ENCODE data around the gene NFKB2. TPM values are rescaled to one million over a fixed set of nuclear protein-coding genes. Genes with fewer than 3 reads are reported as not detected.

The NFKB2 gene
- total RNA-seq, 2 donors from 2014 or later: 28.7 to 45.2 TPM

DNA sequence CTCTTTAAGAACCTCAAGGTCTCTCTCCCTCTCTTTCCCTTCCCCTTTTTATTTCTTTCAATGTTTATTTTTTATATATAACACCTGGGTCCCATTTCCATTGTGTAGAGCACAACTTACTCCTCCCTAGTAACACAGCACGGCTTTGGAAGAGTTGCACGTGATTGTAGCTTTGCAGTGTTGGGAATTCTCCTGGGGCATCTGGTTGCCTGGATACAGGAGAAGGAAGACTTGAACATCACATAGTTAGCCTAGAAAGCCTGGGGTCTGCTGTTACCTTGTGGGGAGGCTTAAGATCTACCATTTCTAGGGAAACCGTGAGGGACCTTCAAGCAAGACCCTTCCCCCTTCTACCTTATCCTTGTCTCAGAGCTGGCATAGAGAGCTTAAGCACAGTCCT is 41.1 kb upstream of the NFKB2 start:
- H3K27me3 Mint-ChIP-seq (ENCODE audit: insufficient read depth): no peaks in the 10 kb centered on the region
- H3K27ac Mint-ChIP-seq: no peak overlapping the region
- H3K36me3 Mint-ChIP-seq (ENCODE audit: low read depth): peaks cover 17% of the 10 kb centered on the region
- H3K9me3 Mint-ChIP-seq: no peaks in the 10 kb centered on the region
- Histone ChIP-seq H3K36me3 (ENCODE audit: control insufficient read depth, insufficient read depth, low read length) (peaks cover 67% of the 10 kb centered on the region), H3K4me3 (ENCODE audit: low read length) (no peak overlapping the region), H3K9ac (ENCODE audit: extremely low read depth, low read length, poor library complexity, severe bottlenecking) (no peak overlapping the region), H3K9me3 (ENCODE audit: control insufficient read depth, low read length) (no peaks in the 10 kb centered on the region), H3K4me1 (ENCODE audit: control insufficient read depth, insufficient read depth, low read length) (no peaks in the 10 kb centered on the region), H3K27me3 (ENCODE audit: control insufficient read depth, insufficient read depth, low read length, poor library complexity, severe bottlenecking) (no peaks in the 10 kb centered on the region), H3K27ac (ENCODE audit: low read depth, low read length) (no peak overlapping the region)
- TF ChIP-seq, protein P1, sequence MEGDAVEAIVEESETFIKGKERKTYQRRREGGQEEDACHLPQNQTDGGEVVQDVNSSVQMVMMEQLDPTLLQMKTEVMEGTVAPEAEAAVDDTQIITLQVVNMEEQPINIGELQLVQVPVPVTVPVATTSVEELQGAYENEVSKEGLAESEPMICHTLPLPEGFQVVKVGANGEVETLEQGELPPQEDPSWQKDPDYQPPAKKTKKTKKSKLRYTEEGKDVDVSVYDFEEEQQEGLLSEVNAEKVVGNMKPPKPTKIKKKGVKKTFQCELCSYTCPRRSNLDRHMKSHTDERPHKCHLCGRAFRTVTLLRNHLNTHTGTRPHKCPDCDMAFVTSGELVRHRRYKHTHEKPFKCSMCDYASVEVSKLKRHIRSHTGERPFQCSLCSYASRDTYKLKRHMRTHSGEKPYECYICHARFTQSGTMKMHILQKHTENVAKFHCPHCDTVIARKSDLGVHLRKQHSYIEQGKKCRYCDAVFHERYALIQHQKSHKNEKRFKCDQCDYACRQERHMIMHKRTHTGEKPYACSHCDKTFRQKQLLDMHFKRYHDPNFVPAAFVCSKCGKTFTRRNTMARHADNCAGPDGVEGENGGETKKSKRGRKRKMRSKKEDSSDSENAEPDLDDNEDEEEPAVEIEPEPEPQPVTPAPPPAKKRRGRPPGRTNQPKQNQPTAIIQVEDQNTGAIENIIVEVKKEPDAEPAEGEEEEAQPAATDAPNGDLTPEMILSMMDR (conservative IDR thresholded peaks at IDR 0.05): no peak
- DNase-seq: no peak
- no peak overlapping the region for H3K4me3 Mint-ChIP-seq
- WGBS, 2 experiments (ENCODE audit: insufficient coverage in 1 of 2, insufficient read length in 1 of 2): 93% methylated on average over 3 of the region's 3 CpGs; no CpG with 5 or more reads in 1 of the 2 experiments
- H3K4me1 Mint-ChIP-seq: no peaks in the 10 kb centered on the region

DNA sequence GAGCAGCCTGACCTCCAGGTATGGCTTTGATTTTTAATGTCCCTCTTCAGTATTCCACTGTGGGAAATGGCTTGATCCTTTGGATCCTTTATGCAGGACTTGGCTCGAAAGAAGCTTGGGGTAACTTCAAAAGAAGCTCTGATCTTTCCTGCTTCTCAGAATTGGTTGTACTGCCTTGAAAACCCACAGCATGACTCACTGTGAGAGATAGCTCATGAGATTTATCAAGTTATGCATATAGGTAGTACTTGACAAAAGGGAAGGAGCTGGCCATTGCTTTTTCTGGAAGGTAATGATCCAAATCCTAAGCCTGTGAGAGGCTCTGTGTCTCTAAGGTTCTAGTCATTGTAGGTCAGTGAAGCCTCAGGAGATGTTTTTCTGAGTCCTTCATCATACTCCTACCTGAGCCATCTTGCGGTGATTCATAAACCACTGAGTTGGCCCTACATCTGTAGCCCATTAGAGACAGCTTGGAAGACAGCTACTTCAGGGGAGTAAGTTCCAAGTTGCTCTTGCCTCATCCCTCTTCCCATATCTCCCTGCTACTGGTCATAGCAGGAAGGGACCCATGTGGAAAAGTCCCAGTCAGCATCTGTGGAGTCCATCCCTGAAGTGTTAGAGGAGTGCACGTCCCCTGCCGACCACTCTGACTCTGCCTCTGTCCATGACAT is 36.7 kb upstream of the NFKB2 start:
- 89 to 96% methylated on average over 4 of the region's 4 CpGs for WGBS, 2 experiments (ENCODE audit: insufficient coverage in 1 of 2, insufficient read length in 1 of 2)
- H3K27ac ChIP-seq (ENCODE audit: low read depth, low read length): no peak overlapping the region
- H3K4me1 ChIP-seq (ENCODE audit: control insufficient read depth, insufficient read depth, low read length): no peaks in the 10 kb centered on the region
- Mint-ChIP-seq H3K27ac (no peak overlapping the region), H3K4me1 (no peaks in the 10 kb centered on the region), H3K36me3 (ENCODE audit: low read depth) (peaks cover 44% of the 10 kb centered on the region), H3K27me3 (ENCODE audit: insufficient read depth) (no peaks in the 10 kb centered on the region), H3K9me3 (no peaks in the 10 kb centered on the region), H3K4me3 (no peak overlapping the region)
- DNase-seq: no peak
- H3K4me3 ChIP-seq (ENCODE audit: low read length): no peak overlapping the region
- TF ChIP-seq, protein P1 (conservative IDR thresholded peaks at IDR 0.05): no peak
- H3K9ac ChIP-seq (ENCODE audit: extremely low read depth, low read length, poor library complexity, severe bottlenecking): no peak overlapping the region
- H3K9me3 ChIP-seq (ENCODE audit: control insufficient read depth, low read length): no peaks in the 10 kb centered on the region
- no peaks in the 10 kb centered on the region for H3K27me3 ChIP-seq (ENCODE audit: control insufficient read depth, insufficient read depth, low read length, poor library complexity, severe bottlenecking)
- H3K36me3 ChIP-seq (ENCODE audit: control insufficient read depth, insufficient read depth, low read length): peaks cover 84% of the 10 kb centered on the region

DNA sequence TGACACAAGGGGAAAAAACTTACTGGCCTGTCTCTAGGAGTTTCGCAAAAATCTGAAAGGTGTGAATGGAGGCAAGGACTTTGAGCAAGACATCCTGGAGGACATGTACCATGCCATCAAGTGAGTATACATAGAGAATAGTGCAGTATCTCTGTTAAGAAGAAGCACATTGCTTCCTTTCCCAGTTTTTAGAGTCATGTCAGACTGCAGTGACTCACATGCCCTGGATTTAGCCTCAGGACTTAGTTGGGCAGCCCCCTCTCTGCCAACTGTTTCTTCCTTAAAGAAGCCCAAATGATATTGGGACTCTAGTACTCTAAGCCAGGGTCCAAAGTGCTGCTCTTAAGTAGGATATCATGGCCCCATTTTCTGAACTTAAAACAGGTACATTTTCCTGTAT is 28.1 kb upstream of the NFKB2 start:
- H3K4me3 Mint-ChIP-seq: no peak overlapping the region
- no peaks in the 10 kb centered on the region for H3K9me3 ChIP-seq (ENCODE audit: control insufficient read depth, low read length)
- peaks cover 90% of the 10 kb centered on the region for H3K36me3 ChIP-seq (ENCODE audit: control insufficient read depth, insufficient read depth, low read length)
- H3K27ac ChIP-seq (ENCODE audit: low read depth, low read length): no peak overlapping the region
- no peaks in the 10 kb centered on the region for H3K27me3 Mint-ChIP-seq (ENCODE audit: insufficient read depth)
- no peaks in the 10 kb centered on the region for H3K4me1 Mint-ChIP-seq
- no peaks in the 10 kb centered on the region for H3K27me3 ChIP-seq (ENCODE audit: control insufficient read depth, insufficient read depth, low read length, poor library complexity, severe bottlenecking)
- no peak overlapping the region for H3K4me3 ChIP-seq (ENCODE audit: low read length)
- 88 to 100% methylated on average over 1 of the region's 1 CpG for WGBS, 2 experiments (ENCODE audit: insufficient coverage in 1 of 2, insufficient read length in 1 of 2)
- TF ChIP-seq, protein P1 (conservative IDR thresholded peaks at IDR 0.05): no peak
- no peak overlapping the region for H3K9ac ChIP-seq (ENCODE audit: extremely low read depth, low read length, poor library complexity, severe bottlenecking)
- H3K9me3 Mint-ChIP-seq: no peaks in the 10 kb centered on the region
- no peak overlapping the region for H3K27ac Mint-ChIP-seq
- H3K36me3 Mint-ChIP-seq (ENCODE audit: low read depth): peaks cover 85% of the 10 kb centered on the region
- no peak for DNase-seq
- H3K4me1 ChIP-seq (ENCODE audit: control insufficient read depth, insufficient read depth, low read length): no peaks in the 10 kb centered on the region
